ENCODE data around the gene DYNLT1. TPM values are rescaled to one million over a fixed set of nuclear protein-coding genes. Genes with fewer than 3 reads are reported as not detected.

The DYNLT1 gene
- total RNA-seq, 1 experiment from 2014 or later, result 96.6 TPM

- H3K4me3 ChIP-seq (ENCODE audit: low read depth, low read length), result no peak overlapping the region
- DNase-seq, result no peak
- CTCF ChIA-PET, result interaction anchor here (0.7 kb wide), 1 partner anchor 129 kb away, joined by 3 read pairs; no protein-coding TSS in a partner anchor
- H3K9me3 Mint-ChIP-seq (ENCODE audit: unreplicated experiment), result no peaks in the 10 kb centered on the region
- H3K27me3 ChIP-seq (replicated peaks; ENCODE audit: control insufficient read depth, insufficient read depth, low read length), result no peaks in the 10 kb centered on the region
- H3K4me1 ChIP-seq, result no peaks in the 10 kb centered on the region
- TF ChIP-seq, protein P1, sequence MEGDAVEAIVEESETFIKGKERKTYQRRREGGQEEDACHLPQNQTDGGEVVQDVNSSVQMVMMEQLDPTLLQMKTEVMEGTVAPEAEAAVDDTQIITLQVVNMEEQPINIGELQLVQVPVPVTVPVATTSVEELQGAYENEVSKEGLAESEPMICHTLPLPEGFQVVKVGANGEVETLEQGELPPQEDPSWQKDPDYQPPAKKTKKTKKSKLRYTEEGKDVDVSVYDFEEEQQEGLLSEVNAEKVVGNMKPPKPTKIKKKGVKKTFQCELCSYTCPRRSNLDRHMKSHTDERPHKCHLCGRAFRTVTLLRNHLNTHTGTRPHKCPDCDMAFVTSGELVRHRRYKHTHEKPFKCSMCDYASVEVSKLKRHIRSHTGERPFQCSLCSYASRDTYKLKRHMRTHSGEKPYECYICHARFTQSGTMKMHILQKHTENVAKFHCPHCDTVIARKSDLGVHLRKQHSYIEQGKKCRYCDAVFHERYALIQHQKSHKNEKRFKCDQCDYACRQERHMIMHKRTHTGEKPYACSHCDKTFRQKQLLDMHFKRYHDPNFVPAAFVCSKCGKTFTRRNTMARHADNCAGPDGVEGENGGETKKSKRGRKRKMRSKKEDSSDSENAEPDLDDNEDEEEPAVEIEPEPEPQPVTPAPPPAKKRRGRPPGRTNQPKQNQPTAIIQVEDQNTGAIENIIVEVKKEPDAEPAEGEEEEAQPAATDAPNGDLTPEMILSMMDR (IDR thresholded peaks at IDR 0.05; ENCODE audit: insufficient read depth in 1 of 2, low read depth in 1 of 2, low read length in 1 of 2, severe bottlenecking in 1 of 2, unreplicated experiment in 1 of 2), result no peak
- no peaks in the 10 kb centered on the region for H3K9me3 ChIP-seq
- POLR2A ChIA-PET, result interaction anchor here (1.0 kb wide), 1 partner anchor 40 kb away, joined by 3 read pairs; the partner anchor contains the start of gene DYNLT1
- H3K4me3 Mint-ChIP-seq (ENCODE audit: unreplicated experiment), result no peak overlapping the region
- intact Hi-C loops (cut with micrococcal nuclease; ENCODE audit: unreplicated experiment), result no loop called here
- H3K4me1 Mint-ChIP-seq (ENCODE audit: low read depth, unreplicated experiment), result peaks cover 7% of the 10 kb centered on the region
- H3K27me3 Mint-ChIP-seq (ENCODE audit: insufficient read depth, unreplicated experiment), result no peaks in the 10 kb centered on the region
- BruUV-seq (replicated peaks), result no TSS peak
- H3K27ac Mint-ChIP-seq (ENCODE audit: unreplicated experiment), result no peak overlapping the region
- H3K36me3 ChIP-seq (ENCODE audit: control insufficient read depth, insufficient read depth, low read length), result peaks cover 2% of the 10 kb centered on the region
- peaks cover 61% of the 10 kb centered on the region for H3K36me3 Mint-ChIP-seq (ENCODE audit: insufficient read depth, unreplicated experiment)
These were observed 40.5 kb downstream of the DYNLT1 start for GRCh38 chr6:158604048-158604406.

DNA sequence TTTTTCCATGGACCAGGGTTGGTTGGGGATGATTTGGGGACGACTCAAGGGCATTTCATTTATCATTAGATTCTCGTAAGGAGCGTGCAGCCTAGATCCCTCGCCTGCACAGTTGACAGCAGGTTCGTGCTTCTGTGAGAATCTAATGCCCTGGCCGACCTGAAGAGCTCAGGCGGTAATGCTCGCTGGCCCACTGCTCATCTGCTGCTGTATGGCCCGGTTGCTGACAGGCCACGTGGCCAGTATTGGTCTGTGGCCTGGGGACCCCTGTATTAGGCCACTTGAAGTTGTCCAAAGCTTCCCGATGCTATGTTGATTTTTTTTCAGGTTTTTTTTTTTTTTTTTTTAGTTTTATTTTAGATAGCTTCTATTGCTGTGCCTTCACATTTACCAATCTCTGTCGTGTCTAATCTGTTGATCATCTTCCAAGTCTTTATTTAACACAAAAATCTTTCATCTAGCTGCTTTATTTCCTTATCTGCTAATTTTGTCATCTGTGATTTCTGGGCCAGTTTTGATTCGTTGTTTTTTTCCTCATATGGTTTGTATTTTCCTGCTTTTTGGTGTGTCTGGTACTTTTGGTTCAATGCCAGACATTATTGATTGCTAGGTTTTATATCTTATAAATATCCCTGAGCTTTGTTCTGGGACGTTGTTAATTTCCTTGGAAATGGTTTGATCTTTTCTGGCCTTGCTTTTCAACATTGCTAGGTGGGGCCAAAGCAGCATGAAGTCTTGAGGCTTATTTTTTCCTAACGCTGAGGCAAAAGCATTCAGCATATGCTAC lies 41.1 kb downstream of the DYNLT1 start:
- CTCF ChIA-PET, result interaction anchor here (0.7 kb wide), 1 partner anchor 128 kb away, joined by 3 read pairs; no protein-coding TSS in a partner anchor

DNA sequence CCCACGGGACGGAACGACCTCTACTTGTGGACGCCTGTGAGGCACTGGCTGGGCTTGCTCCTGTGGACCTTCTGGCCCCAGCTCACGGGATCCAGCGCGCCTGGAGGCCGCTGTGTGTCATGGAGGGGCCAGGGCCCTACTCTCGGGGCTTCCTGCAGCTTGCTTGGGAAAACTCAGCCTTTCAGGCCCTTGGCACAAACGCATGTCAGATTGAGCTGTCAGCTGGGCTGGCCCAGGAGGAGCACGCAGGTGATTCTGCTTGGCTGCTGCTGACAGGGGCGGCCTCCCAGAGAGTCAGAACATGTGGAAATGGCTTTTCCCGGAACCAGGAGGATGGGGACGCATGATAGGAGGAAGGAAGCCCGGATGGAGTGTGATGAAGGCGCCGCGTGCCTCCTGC lies 44.9 kb downstream of the DYNLT1 start:
- Mint-ChIP-seq H3K36me3 (ENCODE audit: insufficient read depth, unreplicated experiment) (peaks cover 66% of the 10 kb centered on the region), H3K27ac (ENCODE audit: unreplicated experiment) (no peak overlapping the region), H3K27me3 (ENCODE audit: insufficient read depth, unreplicated experiment) (no peaks in the 10 kb centered on the region), H3K4me3 (ENCODE audit: unreplicated experiment) (no peak overlapping the region), H3K9me3 (ENCODE audit: unreplicated experiment) (no peaks in the 10 kb centered on the region), H3K4me1 (ENCODE audit: low read depth, unreplicated experiment) (peaks cover 7% of the 10 kb centered on the region)
- CTCF ChIA-PET, result interaction anchor here (1.3 kb wide), 1 partner anchor 385 kb away, joined by 3 read pairs; no protein-coding TSS in a partner anchor
- Histone ChIP-seq H3K27me3 (replicated peaks; ENCODE audit: control insufficient read depth, insufficient read depth, low read length) (no peaks in the 10 kb centered on the region), H3K9me3 (no peaks in the 10 kb centered on the region), H3K36me3 (ENCODE audit: control insufficient read depth, insufficient read depth, low read length) (no peaks in the 10 kb centered on the region; the same call in none of the 2 replicates), H3K4me1 (no peaks in the 10 kb centered on the region), H3K4me3 (ENCODE audit: low read depth, low read length) (no peak overlapping the region)
- intact Hi-C loops (cut with micrococcal nuclease; ENCODE audit: unreplicated experiment), result no loop called here
- DNase-seq, result no peak
- TF ChIP-seq, protein P1 (IDR thresholded peaks at IDR 0.05; ENCODE audit: insufficient read depth in 1 of 2, low read depth in 1 of 2, low read length in 1 of 2, severe bottlenecking in 1 of 2, unreplicated experiment in 1 of 2), result no peak
- BruUV-seq (replicated peaks), result no TSS peak
- POLR2A ChIA-PET, result no interaction called here

More for the DNA sequence above, 41.1 kb downstream of the DYNLT1 start:
- Mint-ChIP-seq H3K9me3 (ENCODE audit: unreplicated experiment) (no peaks in the 10 kb centered on the region), H3K27ac (ENCODE audit: unreplicated experiment) (no peak overlapping the region), H3K27me3 (ENCODE audit: insufficient read depth, unreplicated experiment) (no peaks in the 10 kb centered on the region), H3K36me3 (ENCODE audit: insufficient read depth, unreplicated experiment) (peaks cover 61% of the 10 kb centered on the region), H3K4me3 (ENCODE audit: unreplicated experiment) (no peak overlapping the region), H3K4me1 (ENCODE audit: low read depth, unreplicated experiment) (peaks cover 7% of the 10 kb centered on the region)
- TF ChIP-seq, protein P1 (IDR thresholded peaks at IDR 0.05; ENCODE audit: insufficient read depth in 1 of 2, low read depth in 1 of 2, low read length in 1 of 2, severe bottlenecking in 1 of 2, unreplicated experiment in 1 of 2), result no peak
- no peaks in the 10 kb centered on the region for H3K9me3 ChIP-seq
- intact Hi-C loops (cut with micrococcal nuclease; ENCODE audit: unreplicated experiment), result no loop called here
- POLR2A ChIA-PET, result interaction anchor here (1.0 kb wide), 1 partner anchor 41 kb away, joined by 3 read pairs; the partner anchor contains the start of gene DYNLT1
- H3K4me3 ChIP-seq (ENCODE audit: low read depth, low read length), result no peak overlapping the region
- H3K36me3 ChIP-seq (ENCODE audit: control insufficient read depth, insufficient read depth, low read length), result peaks cover 2% of the 10 kb centered on the region
- DNase-seq, result no peak
- H3K4me1 ChIP-seq, result no peaks in the 10 kb centered on the region
- no TSS peak for BruUV-seq (replicated peaks)
- H3K27me3 ChIP-seq (replicated peaks; ENCODE audit: control insufficient read depth, insufficient read depth, low read length), result no peaks in the 10 kb centered on the region
